Ascending aorta (tissue), 2 donors: Measurements from ENCODE around the gene ACTN1. TPM values are rescaled to one million over a fixed set of nuclear protein-coding genes. Genes with fewer than 3 reads are reported as not detected.

Source experiments
- DNase-seq, 2 donors: peaks; one replicate each; pipeline ENCODE4 v3.0.0-alpha.2; 2019; ENCODE audit warnings: low spot score in 2 of 2
- H3K27ac ChIP-seq, 2 donors: fragments of 200-600 bp; sonication (generic); one replicate each; pipeline ENCODE4 v1.5.1; 2016 to 2017; ENCODE audit warnings: mild to moderate bottlenecking in 1 of 2
- H3K27me3 ChIP-seq: fragments of 200-600 bp; sonication (generic); one replicate; pipeline ENCODE4 v1.5.1; 2017
- H3K36me3 ChIP-seq, 2 donors: fragments of 200-600 bp; sonication (generic); one replicate each; pipeline ENCODE4 v1.5.1; 2016
- H3K4me1 ChIP-seq, 2 donors: fragments of 200-600 bp; sonication (generic); one replicate each; pipeline ENCODE4 v1.5.1; 2016 to 2017; ENCODE audit warnings: mild to moderate bottlenecking in 1 of 2
- H3K4me3 ChIP-seq, 2 donors: fragments of 200-600 bp; sonication (generic); one replicate each; pipeline ENCODE4 v1.5.1; 2016 to 2017; ENCODE audit warnings: mild to moderate bottlenecking in 1 of 2
- H3K9me3 ChIP-seq, 2 donors: fragments of 200-600 bp; sonication (generic); one replicate each; pipeline ENCODE4 v1.5.1; 2016
- CTCF ChIP-seq, 3 experiments: fragments of 200-600 bp in 2 of 3; fragments of 450-650 bp in 1 of 3; sonication (generic) in 2 of 3; IDR thresholded peaks; one replicate each; pipeline ENCODE4 v1.5.1; 2016 to 2019; ENCODE audit warnings: antibody characterized with exemption in 3 of 3, mild to moderate bottlenecking in 1 of 3, moderate library complexity in 1 of 3
- intact Hi-C: fragments of 100-400 bp; cut with DNase I; formaldehyde crosslinking; loops from one replicate; pipeline ENCODE4 v1.15.1; 2023
- total RNA-seq: library from RNA; depleted of rRNA; stranded (reverse); fragments of >200 nt; gene quantifications from one replicate; pipeline ENCODE4 v1.1.0, GENCODE V29; 2016

Gene ACTN1
- total RNA-seq, 1 donor from 2014 or later, result 814 TPM

- Histone ChIP-seq H3K9me3 (no peaks in the 10 kb centered on the region), H3K27me3 (no peaks in the 10 kb centered on the region), H3K4me3 (peak overlapping the region; percentile 28 to 78), H3K27ac (peak overlapping the region; percentile 68 to 80), H3K4me1 (peaks cover 72 to 95% of the 10 kb centered on the region in 2 donors), H3K36me3 (peaks cover 19 to 27% of the 10 kb centered on the region in 2 donors)
- intact Hi-C loops, result no loop called here
- no peak for TF ChIP-seq CTCF (IDR thresholded peaks at IDR 0.05)
- no peak for DNase-seq
Observed at GRCh38 chr14:68968721-68969120, 10.4 kb downstream of the ACTN1 start.

GRCh38 chr14:68968051-68968450, 11.1 kb downstream of the ACTN1 start:
- no peak for DNase-seq
- intact Hi-C loops, result no loop called here
- H3K27me3 ChIP-seq, result no peaks in the 10 kb centered on the region
- H3K4me1 ChIP-seq, result peaks cover 69 to 94% of the 10 kb centered on the region in 2 donors
- H3K36me3 ChIP-seq, result peaks cover 15 to 20% of the 10 kb centered on the region in 2 donors
- H3K4me3 ChIP-seq, result peak overlapping the region in 1 of 2 donors; percentile 78
- TF ChIP-seq CTCF (IDR thresholded peaks at IDR 0.05), result no peak
- peak overlapping the region; percentile 68 to 80 for H3K27ac ChIP-seq
- H3K9me3 ChIP-seq, result no peaks in the 10 kb centered on the region

- Histone ChIP-seq H3K27ac (peak overlapping the region; percentile 68 to 80), H3K9me3 (no peaks in the 10 kb centered on the region), H3K36me3 (peaks cover 14 to 16% of the 10 kb centered on the region in 2 donors), H3K27me3 (no peaks in the 10 kb centered on the region), H3K4me1 (peaks cover 73 to 94% of the 10 kb centered on the region in 2 donors), H3K4me3 (peak overlapping the region; percentile 25 to 78)
- DNase-seq, result no peak
- intact Hi-C loops, result no loop called here
- TF ChIP-seq CTCF (IDR thresholded peaks at IDR 0.05), result no peak
Observed at GRCh38 chr14:68967459-68967940, 11.6 kb downstream of the ACTN1 start.

- Histone ChIP-seq H3K4me1 (peaks cover 71 to 92% of the 10 kb centered on the region in 2 donors), H3K4me3 (peak overlapping the region; percentile 25 to 78), H3K9me3 (no peaks in the 10 kb centered on the region), H3K27ac (peak overlapping the region; percentile 68 to 80), H3K36me3 (peaks cover 7 to 9% of the 10 kb centered on the region in 2 donors), H3K27me3 (no peaks in the 10 kb centered on the region)
- TF ChIP-seq CTCF (IDR thresholded peaks at IDR 0.05), result no peak
- peak in 1 of 2 donors; percentile 77 for DNase-seq
- intact Hi-C loops, result no loop called here
Observed at GRCh38 chr14:68966872-68967301, 12.2 kb downstream of the ACTN1 start.

- no peak for DNase-seq
- intact Hi-C loops, result no loop called here
- H3K9me3 ChIP-seq, result no peaks in the 10 kb centered on the region
- TF ChIP-seq CTCF (IDR thresholded peaks at IDR 0.05), result no peak
- H3K4me3 ChIP-seq, result peak overlapping the region in 1 of 2 donors; percentile 78
- H3K27ac ChIP-seq, result peak overlapping the region; percentile 68 to 80
- peaks cover 73 to 90% of the 10 kb centered on the region in 2 donors for H3K4me1 ChIP-seq
- H3K27me3 ChIP-seq, result no peaks in the 10 kb centered on the region
- H3K36me3 ChIP-seq, result peaks cover 4 to 6% of the 10 kb centered on the region in 2 donors
Observed at GRCh38 chr14:68965261-68965761, 13.8 kb downstream of the ACTN1 start.
